Measurements from ENCODE around the gene EIF4G3.

Gene EIF4G3

GRCh38 chr1:20972855-20973254 lies 203.8 kb downstream of the EIF4G3 start:
- ATAC-seq (no peak), DNase-seq (no peak)
- Mint-ChIP-seq H3K27ac (no peak overlapping the region), H3K4me3 (no peak overlapping the region), H3K27me3 (no peaks in the 10 kb centered on the region), H3K4me1 (peaks cover 7% of the 10 kb centered on the region), H3K9me3 (no peaks in the 10 kb centered on the region)

GRCh38 chr1:20964540-20965484 lies 211.9 kb downstream of the EIF4G3 start:
- Mint-ChIP-seq H3K27me3 (no peaks in the 10 kb centered on the region), H3K9me3 (no peaks in the 10 kb centered on the region), H3K27ac (no peak overlapping the region), H3K4me3 (no peak overlapping the region), H3K4me1 (peaks cover 8% of the 10 kb centered on the region)
- DNase-seq = no peak
- no peak for ATAC-seq

GRCh38 chr1:20962576-20963258 lies 214.0 kb downstream of the EIF4G3 start:
- H3K4me3 Mint-ChIP-seq = no peak overlapping the region
- no peak overlapping the region for H3K27ac Mint-ChIP-seq
- no peaks in the 10 kb centered on the region for H3K27me3 Mint-ChIP-seq
- peaks cover 9% of the 10 kb centered on the region for H3K4me1 Mint-ChIP-seq
- no peak for ATAC-seq
- no peaks in the 10 kb centered on the region for H3K9me3 Mint-ChIP-seq
- no peak for DNase-seq

GRCh38 chr1:20958430-20958829 lies 218.3 kb downstream of the EIF4G3 start:
- peaks cover 12% of the 10 kb centered on the region for H3K4me1 Mint-ChIP-seq
- H3K9me3 Mint-ChIP-seq = no peaks in the 10 kb centered on the region
- H3K27ac Mint-ChIP-seq = no peak overlapping the region
- H3K4me3 Mint-ChIP-seq = no peak overlapping the region
- ATAC-seq = no peak
- H3K27me3 Mint-ChIP-seq = no peaks in the 10 kb centered on the region
- DNase-seq = no peak

GRCh38 chr1:20956272-20956671 lies 220.4 kb downstream of the EIF4G3 start:
- DNase-seq (no peak), ATAC-seq (peak; percentile 81)
- H3K4me1 Mint-ChIP-seq = peaks cover 12% of the 10 kb centered on the region
- no peaks in the 10 kb centered on the region for H3K9me3 Mint-ChIP-seq
- H3K27me3 Mint-ChIP-seq = no peaks in the 10 kb centered on the region
- no peak overlapping the region for H3K4me3 Mint-ChIP-seq
- peak overlapping the region in 1 of 2 donors; percentile 3 for H3K27ac Mint-ChIP-seq

- Mint-ChIP-seq H3K27me3 (no peaks in the 10 kb centered on the region), H3K4me1 (no peaks in the 10 kb centered on the region), H3K9me3 (no peaks in the 10 kb centered on the region), H3K27ac (no peak overlapping the region), H3K4me3 (no peak overlapping the region)
- DNase-seq = no peak
- ATAC-seq = no peak
Measured at GRCh38 chr1:20950679-20951078, 226.0 kb downstream of the EIF4G3 start.

GRCh38 chr1:20949871-20950590 lies 226.7 kb downstream of the EIF4G3 start:
- no peaks in the 10 kb centered on the region for H3K9me3 Mint-ChIP-seq
- H3K27me3 Mint-ChIP-seq = no peaks in the 10 kb centered on the region
- no peaks in the 10 kb centered on the region for H3K4me1 Mint-ChIP-seq
- no peak for DNase-seq
- H3K4me3 Mint-ChIP-seq = no peak overlapping the region
- ATAC-seq = no peak
- H3K27ac Mint-ChIP-seq = no peak overlapping the region

- Mint-ChIP-seq H3K9me3 (no peaks in the 10 kb centered on the region), H3K4me1 (no peaks in the 10 kb centered on the region), H3K4me3 (no peak overlapping the region), H3K27me3 (no peaks in the 10 kb centered on the region), H3K27ac (no peak overlapping the region)
- no peak for ATAC-seq
- DNase-seq = no peak
Measured at GRCh38 chr1:20948101-20948500, 228.6 kb downstream of the EIF4G3 start.

GRCh38 chr1:20947409-20947808 lies 229.3 kb downstream of the EIF4G3 start:
- DNase-seq (no peak), ATAC-seq (no peak)
- no peaks in the 10 kb centered on the region for H3K9me3 Mint-ChIP-seq
- H3K4me1 Mint-ChIP-seq = no peaks in the 10 kb centered on the region
- H3K27ac Mint-ChIP-seq = no peak overlapping the region
- no peaks in the 10 kb centered on the region for H3K27me3 Mint-ChIP-seq
- no peak overlapping the region for H3K4me3 Mint-ChIP-seq

- H3K4me3 Mint-ChIP-seq = no peak overlapping the region
- no peak overlapping the region for H3K27ac Mint-ChIP-seq
- H3K4me1 Mint-ChIP-seq = peaks cover 18% of the 10 kb centered on the region
- DNase-seq (no peak), ATAC-seq (no peak)
- no peaks in the 10 kb centered on the region for H3K9me3 Mint-ChIP-seq
- no peaks in the 10 kb centered on the region for H3K27me3 Mint-ChIP-seq
Measured at GRCh38 chr1:20936621-20937020, 240.1 kb downstream of the EIF4G3 start.

- ATAC-seq (no peak), DNase-seq (no peak)
- H3K4me3 Mint-ChIP-seq = no peak overlapping the region
- no peaks in the 10 kb centered on the region for H3K9me3 Mint-ChIP-seq
- no peak overlapping the region for H3K27ac Mint-ChIP-seq
- H3K27me3 Mint-ChIP-seq = no peaks in the 10 kb centered on the region
- peaks cover 18% of the 10 kb centered on the region for H3K4me1 Mint-ChIP-seq
Measured at GRCh38 chr1:20936216-20936615, 240.5 kb downstream of the EIF4G3 start.

- ATAC-seq = no peak
- DNase-seq = no peak
- no peaks in the 10 kb centered on the region for H3K9me3 Mint-ChIP-seq
- peaks cover 18% of the 10 kb centered on the region for H3K4me1 Mint-ChIP-seq
- H3K27me3 Mint-ChIP-seq = no peaks in the 10 kb centered on the region
- no peak overlapping the region for H3K27ac Mint-ChIP-seq
- H3K4me3 Mint-ChIP-seq = no peak overlapping the region
Measured at GRCh38 chr1:20935717-20936116, 241.0 kb downstream of the EIF4G3 start.

GRCh38 chr1:20932437-20932977 lies 244.2 kb downstream of the EIF4G3 start:
- Mint-ChIP-seq H3K4me3 (peak overlapping the region; percentile 47 to 65), H3K9me3 (no peaks in the 10 kb centered on the region), H3K4me1 (peaks cover 18% of the 10 kb centered on the region), H3K27ac (peak overlapping the region; percentile 29 to 92), H3K27me3 (no peaks in the 10 kb centered on the region)
- peak; percentile 92 for ATAC-seq
- peak in 1 of 2 donors; percentile 53 for DNase-seq

GRCh38 chr1:20931930-20932436 lies 244.7 kb downstream of the EIF4G3 start:
- H3K4me3 Mint-ChIP-seq = peak overlapping the region; percentile 47 to 65
- DNase-seq = peak in 1 of 2 donors; percentile 16
- peak overlapping the region; percentile 29 to 92 for H3K27ac Mint-ChIP-seq
- H3K9me3 Mint-ChIP-seq = no peaks in the 10 kb centered on the region
- H3K4me1 Mint-ChIP-seq = peaks cover 18% of the 10 kb centered on the region
- peak; percentile 64 for ATAC-seq
- no peaks in the 10 kb centered on the region for H3K27me3 Mint-ChIP-seq

- no peaks in the 10 kb centered on the region for H3K27me3 Mint-ChIP-seq
- H3K9me3 Mint-ChIP-seq = no peaks in the 10 kb centered on the region
- no peak overlapping the region for H3K27ac Mint-ChIP-seq
- DNase-seq = no peak
- no peak overlapping the region for H3K4me3 Mint-ChIP-seq
- H3K4me1 Mint-ChIP-seq = peaks cover 18% of the 10 kb centered on the region
- no peak for ATAC-seq
Measured at GRCh38 chr1:20930427-20930826, 246.3 kb downstream of the EIF4G3 start.
